ENCODE measurements around the gene LCE3D.

- TF ChIP-seq RXRA (IDR thresholded peaks at IDR 0.05) (no peak), CTCF (IDR thresholded peaks at IDR 0.05; ENCODE audit: low read depth, low read length, missing input control) (no peak)
Observed at GRCh38 chr1:152535774-152536173, 44.5 kb downstream of the LCE3D start.

All from liver (tissue), 3 donors.